Karpas-422 (cell line): ENCODE measurements around the gene TRMU. TPM values are rescaled to one million over a fixed set of nuclear protein-coding genes. Genes with fewer than 3 reads are reported as not detected.

Experiments used
- total RNA-seq: library from RNA; depleted of rRNA; stranded (reverse); fragments of >200 nt; shearing (Covaris generic); gene quantifications from 2 replicates; pipeline ENCODE4 v1.2.3, GENCODE V29; 2014; ENCODE audit warnings: low replicate concordance; rRNA removed

Gene TRMU
- total RNA-seq, 1 experiment from 2014 or later = 48.4 TPM

Other genes starting within 250 kb of the TRMU start
- gene PPARA, start 185.2 kb upstream of the TRMU start, total RNA-seq = 18.3 and 23.5 TPM in 2 replicates
- gene CDPF1, start 85.4 kb upstream of the TRMU start, total RNA-seq = 9.8 and 20.7 TPM in 2 replicates
- gene PKDREJ, start 72.4 kb upstream of the TRMU start, total RNA-seq = not detected in 2 replicates
- gene TTC38, start 67.7 kb upstream of the TRMU start, total RNA-seq = 21.9 and 23.3 TPM in 2 replicates
- gene GTSE1, start 38.8 kb upstream of the TRMU start, total RNA-seq = 15.3 TPM in 2 replicates
- 0.11 and 0.51 TPM in 2 replicates for gene CELSR1, start 201.9 kb downstream of the TRMU start, total RNA-seq